H1 (cell line): ENCODE data around the gene BIVM. TPM values are rescaled to one million over a fixed set of nuclear protein-coding genes. Genes with fewer than 3 reads are reported as not detected.

Experiments used
- BACH1 ChIP-seq: IDR thresholded peaks from 2 replicates; pipeline ENCODE4 v1.6.1; 2012; ENCODE audit warnings: low read length, improper control_type of control experiment
- SIN3A ChIP-seq, 2 experiments: IDR thresholded peaks in 1 of 2; conservative IDR thresholded peaks in 1 of 2; 2 replicates each; pipeline ENCODE4 v1.6.1; 2011 to 2012; ENCODE audit warnings: low read length in 2 of 2, improper control_type of control experiment in 1 of 2, low read depth in 1 of 2, mild to moderate bottlenecking in 1 of 2
- TAF1 ChIP-seq: IDR thresholded peaks from 2 replicates; pipeline ENCODE4 v1.6.1; 2011; ENCODE audit warnings: mild to moderate bottlenecking, low read depth, low read length
- polyA plus RNA-seq, 7 experiments: library from polyadenylated mRNA; depleted of rRNA in 3 of 7; stranded (reverse) in 5 of 7; unstranded in 2 of 7; fragments of >200 nt in 5 of 7; fragments of 200-250 nt in 2 of 7; gene quantifications; 1 replicate in 5 of 7; 2 replicates in 1 of 7; 4 replicates in 1 of 7; pipeline versions ENCODE4 v1.2.1 to v1.2.3, GENCODE V29; 2011 to 2013; ENCODE audit warnings: missing spikeins in 2 of 7, mixed read lengths in 2 of 7
- total RNA-seq: library from RNA; stranded (reverse); fragmentation: NEBNext Ultra II Directional; extraction: Animal tissue kit (Norgen Biotek cat#: 25700); gene quantifications from 2 replicates; pipeline ENCODE4 v1.2.1, GENCODE V29; 2021

The BIVM gene
- total and polyA plus RNA-seq, 2 of the 8 experiments (the other 6 are each of a cell fraction or from before 2014, with no cell fraction given): 1.8 to 5.5 TPM

GRCh38 chr13:102856557-102856956, 57.6 kb downstream of the BIVM start (continued):
- TF ChIP-seq TAF1: no peak
- TF ChIP-seq SIN3A (conservative IDR thresholded peaks at IDR 0.05 in 1 of 2, IDR thresholded peaks at IDR 0.05 in 1 of 2; ENCODE audit: low read depth in 1 of 2, low read length in 2 of 2): no peak
- TF ChIP-seq BACH1: no peak
